ENCODE measurements around the gene LTV1.
"Not testable (repeated sequence)": the region's sequence is repeated elsewhere in the genome, so short reads cannot be mapped to it uniquely, and the experiment has no call there.

The LTV1 gene

DNA sequence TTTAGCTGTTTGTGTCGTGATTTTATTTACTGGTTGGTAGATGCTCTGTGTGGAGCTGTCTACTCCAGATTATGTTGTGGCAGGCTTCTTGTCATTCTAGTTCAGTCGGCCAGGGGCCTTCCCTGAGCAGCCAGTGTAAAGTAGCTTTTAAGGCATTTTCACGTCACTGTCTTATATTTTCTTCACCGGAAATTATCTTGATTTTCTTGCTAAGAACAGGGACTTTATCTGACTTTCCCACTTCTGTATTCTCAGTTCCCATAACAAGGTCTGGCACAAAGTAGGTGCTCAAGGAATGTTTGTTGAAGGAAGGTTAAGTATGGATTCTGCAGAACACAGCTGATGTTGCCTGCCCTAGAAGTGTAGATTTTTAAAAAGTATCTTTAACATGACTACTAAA is 868 bp downstream of the LTV1 start:
- no peak for DNase-seq (ENCODE audit: insufficient read length, low spot score)
- no peak for TF ChIP-seq CTCF (IDR thresholded peaks at IDR 0.05; ENCODE audit: insufficient read depth, missing control alignments)
- no peak for FAIRE-seq

DNA sequence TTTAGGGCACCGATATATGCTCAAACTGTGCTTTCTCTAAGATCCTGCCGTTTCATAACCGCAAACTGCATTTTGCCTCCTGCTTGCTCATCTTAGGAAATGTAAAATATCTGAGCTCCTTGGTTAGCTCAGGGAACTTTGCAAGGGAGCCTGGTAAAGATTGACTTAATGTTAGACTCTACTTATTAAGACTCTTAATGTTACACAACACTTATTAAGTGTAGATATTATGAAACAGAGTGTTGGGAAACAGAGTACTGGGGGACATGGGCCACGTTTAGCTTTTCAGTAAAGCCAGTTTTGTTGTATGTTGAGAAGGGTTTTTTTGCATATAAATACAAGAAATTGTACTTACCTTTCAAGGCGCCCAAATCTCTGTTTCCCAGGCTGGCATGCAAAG is 1.9 kb downstream of the LTV1 start:
- DNase-seq (ENCODE audit: insufficient read length, low spot score) (no peak), FAIRE-seq (no peak)
- TF ChIP-seq CTCF (IDR thresholded peaks at IDR 0.05; ENCODE audit: insufficient read depth, missing control alignments) = no peak

DNA sequence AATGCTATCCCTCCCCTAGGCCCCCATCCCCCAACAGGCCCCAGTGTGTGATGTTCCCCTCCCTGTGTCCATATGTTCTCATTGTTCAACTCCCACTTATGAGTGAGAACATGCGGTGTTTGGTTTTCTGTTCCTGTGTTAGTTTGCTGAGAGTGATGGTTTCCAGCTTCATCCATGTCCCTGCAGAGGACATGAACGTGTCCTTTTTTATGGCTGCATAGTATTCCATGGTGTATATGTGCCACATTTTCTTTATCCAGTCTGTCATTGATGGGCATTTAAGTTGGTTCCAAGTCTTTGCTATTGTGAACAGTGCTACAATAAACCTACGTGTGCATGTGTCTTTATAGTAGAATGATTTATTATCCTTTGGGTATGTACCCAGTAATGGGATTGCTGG is 8.6 kb downstream of the LTV1 start:
- FAIRE-seq; DNase-seq (ENCODE audit: insufficient read length, low spot score): not testable (repeated sequence)

DNA sequence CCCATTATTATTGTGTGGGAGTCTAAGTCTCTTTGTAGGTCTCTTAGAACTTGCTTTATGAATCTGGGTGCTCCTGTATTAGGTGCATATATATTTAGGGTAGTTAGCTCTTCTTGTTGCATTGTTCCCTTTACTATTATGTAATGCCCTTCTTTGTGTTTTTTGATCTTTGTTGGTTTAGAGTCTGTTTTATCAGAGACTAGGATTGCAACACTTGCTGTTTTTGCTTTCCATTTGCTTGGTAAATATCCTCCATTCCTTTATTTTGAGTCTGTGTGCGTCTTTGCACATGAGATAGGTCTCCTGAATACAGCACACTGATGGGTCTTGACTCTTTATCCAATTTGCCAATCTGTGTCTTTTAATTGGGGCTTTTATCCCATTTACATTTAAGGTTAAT is 11.9 kb downstream of the LTV1 start:
- not testable (repeated sequence) for FAIRE-seq; DNase-seq (ENCODE audit: insufficient read length, low spot score)

- not testable (repeated sequence) for FAIRE-seq; DNase-seq (ENCODE audit: insufficient read length, low spot score)
Observed at GRCh38 chr6:143856762-143857161, 13.6 kb downstream of the LTV1 start.

DNA sequence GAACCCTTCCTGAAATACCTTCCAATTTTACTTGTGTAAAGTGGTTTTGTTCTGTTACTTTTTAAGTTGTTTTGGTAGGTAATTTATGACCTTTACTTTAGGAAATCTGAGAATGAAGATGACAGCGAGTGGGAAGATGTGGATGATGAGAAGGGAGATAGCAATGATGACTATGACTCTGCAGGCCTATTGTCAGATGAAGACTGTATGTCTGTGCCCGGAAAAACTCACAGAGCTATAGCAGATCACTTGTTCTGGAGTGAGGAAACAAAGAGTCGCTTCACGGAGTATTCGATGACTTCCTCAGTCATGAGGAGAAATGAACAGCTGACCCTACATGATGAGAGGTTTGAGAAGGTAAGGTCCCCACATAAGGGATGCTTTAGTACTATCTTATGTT is 14.5 kb downstream of the LTV1 start:
- FAIRE-seq (no peak), DNase-seq (ENCODE audit: insufficient read length, low spot score) (no peak)
- TF ChIP-seq CTCF (IDR thresholded peaks at IDR 0.05; ENCODE audit: insufficient read depth, missing control alignments) = no peak

- TF ChIP-seq CTCF (IDR thresholded peaks at IDR 0.05; ENCODE audit: insufficient read depth, missing control alignments) = no peak
- FAIRE-seq (no peak), DNase-seq (ENCODE audit: insufficient read length, low spot score) (no peak)
Observed at GRCh38 chr6:143859891-143860660, 16.9 kb downstream of the LTV1 start.

GRCh38 chr6:143863771-143864170 is 20.6 kb downstream of the LTV1 start:
- FAIRE-seq = no peak
- no peak for DNase-seq (ENCODE audit: insufficient read length, low spot score)
- TF ChIP-seq CTCF (IDR thresholded peaks at IDR 0.05; ENCODE audit: insufficient read depth, missing control alignments) = no peak

DNA sequence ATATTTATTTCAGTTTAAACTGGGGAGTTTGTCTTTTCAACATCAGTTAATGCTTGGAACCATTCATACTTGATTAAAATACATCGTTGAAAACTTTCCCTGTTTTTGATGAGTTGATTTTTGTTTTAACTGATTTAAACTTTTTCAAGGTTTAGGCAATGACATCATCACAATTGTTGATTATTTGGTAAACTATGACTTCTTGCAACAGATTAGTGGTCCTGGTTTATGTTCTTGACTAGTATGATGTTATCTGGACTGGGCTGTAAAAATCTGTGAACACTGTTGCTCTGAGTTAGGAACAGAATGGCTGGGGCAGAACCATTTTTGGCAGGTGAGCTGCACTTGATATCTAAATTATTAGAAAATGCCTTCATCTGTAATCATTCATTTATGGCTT is 21.1 kb downstream of the LTV1 start, which contains the start of gene ZC2HC1B:
Gene ZC2HC1B (plus strand): TSS at position 241 of the 400 bp plus-strand sequence. CDS start 66 bp downstream, at position 307.
- no peak for TF ChIP-seq CTCF (IDR thresholded peaks at IDR 0.05; ENCODE audit: insufficient read depth, missing control alignments)
- no peak for DNase-seq (ENCODE audit: insufficient read length, low spot score)

More for the DNA sequence above, 21.1 kb downstream of the LTV1 start, which contains the start of gene ZC2HC1B:
- no peak for FAIRE-seq
